Measurements from ENCODE around the gene FAM3B.

FAM3B gene

DNA sequence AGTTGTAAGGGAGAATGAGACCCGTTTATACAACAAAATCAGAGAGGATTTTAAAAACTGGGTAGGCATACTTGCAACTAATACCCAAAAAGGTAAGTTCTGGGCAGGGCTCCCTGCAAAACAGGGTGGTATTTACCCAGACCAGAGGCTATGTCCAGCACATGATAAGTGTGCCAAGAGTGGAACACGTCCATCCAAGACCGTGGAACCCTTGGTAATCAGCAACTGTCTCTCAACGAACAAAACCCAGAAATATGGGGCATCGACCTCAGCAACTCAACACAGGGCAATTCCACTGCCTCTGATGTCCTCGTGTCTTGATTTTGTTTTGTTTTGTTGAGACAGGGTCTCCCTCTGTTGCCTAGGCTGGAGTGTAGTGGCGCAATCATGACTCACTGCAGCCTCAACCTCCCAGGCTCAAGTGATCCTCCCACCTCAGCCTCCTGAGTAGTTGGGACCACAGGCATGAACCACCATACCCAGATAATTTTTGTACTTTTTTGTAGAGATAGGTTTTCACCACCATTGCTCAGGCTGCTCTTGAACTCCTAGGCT lies 82.7 kb downstream of the FAM3B start:
- FAIRE-seq, result no peak

DNA sequence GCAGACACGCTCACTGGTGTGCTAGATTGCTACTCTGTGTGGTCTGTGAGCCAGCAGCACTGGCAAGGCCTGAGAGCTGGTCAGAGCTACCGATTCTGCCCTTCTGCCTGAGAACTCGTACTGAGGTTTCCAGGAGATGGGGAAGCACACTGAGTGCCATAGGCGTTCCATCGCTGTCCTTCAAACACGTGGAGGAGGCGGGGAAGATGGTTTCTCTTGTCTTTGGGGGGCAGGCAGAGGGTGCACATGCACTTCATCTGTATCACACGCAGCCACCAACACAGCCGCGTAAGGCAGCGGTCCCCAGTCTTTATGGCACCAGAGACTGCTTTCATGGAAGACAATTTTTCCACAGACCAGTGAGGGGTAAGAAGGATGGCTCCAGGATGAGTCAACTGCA lies 85.6 kb downstream of the FAM3B start:
- no peak for FAIRE-seq

DNA sequence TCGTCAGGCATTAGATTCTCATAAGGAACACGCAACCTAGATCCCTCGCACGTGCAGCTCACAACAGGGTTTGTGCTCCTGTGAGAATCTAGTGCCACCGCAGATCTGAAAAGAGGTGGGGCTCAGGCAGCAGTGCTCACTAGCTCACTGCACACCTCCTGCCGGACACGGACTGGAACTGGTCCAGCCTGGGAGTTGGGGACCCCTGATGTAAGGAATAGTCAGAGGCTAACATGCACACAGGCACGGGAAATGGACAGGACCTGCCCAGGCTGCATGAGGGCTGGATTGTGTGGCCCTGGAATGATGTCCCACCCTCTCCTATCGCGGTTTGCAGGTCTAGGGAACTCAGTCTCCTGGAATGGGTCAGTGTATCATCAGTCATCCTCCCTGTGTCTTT lies 86.2 kb downstream of the FAM3B start:
- FAIRE-seq, result no peak

DNA sequence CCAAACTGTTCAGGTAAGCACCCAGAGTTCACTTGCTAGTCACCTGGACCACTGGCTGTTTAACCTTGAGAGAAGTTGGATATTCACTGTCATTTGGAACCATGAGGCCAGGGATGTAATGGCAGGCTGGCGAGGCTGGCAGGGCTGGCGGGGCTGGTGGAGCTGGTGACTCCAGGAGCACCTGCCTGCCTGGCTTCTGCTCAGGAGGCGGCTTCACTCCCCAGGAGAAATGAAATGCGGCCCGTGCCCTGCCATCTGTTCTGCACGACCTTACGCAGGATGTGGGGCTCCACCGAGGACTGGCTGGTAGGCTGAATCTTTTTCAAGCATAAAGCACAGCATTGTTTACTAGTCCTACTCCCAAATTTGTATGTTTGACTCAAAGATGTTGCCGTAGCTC lies 86.7 kb downstream of the FAM3B start:
- no peak for FAIRE-seq

DNA sequence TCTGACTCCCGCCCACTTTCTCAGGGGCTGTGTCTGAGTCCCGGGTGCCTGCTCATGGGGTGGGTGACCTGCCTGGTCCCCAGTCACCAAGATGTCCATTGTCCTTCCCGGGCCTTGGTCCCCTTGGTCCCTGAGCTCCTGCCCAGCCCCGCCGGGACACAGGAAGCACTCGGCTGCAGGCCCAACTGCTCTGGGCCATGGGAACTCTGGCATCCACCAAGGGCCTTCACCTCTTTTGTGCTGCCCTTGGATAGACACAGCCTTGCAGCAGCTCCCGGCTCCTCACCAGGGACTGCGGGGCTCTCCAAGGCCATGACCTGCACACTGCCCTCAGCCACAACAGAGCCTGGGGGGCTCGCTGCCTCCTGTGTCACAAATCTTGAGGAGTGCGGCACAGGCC lies 87.4 kb downstream of the FAM3B start:
- FAIRE-seq, result no peak

DNA sequence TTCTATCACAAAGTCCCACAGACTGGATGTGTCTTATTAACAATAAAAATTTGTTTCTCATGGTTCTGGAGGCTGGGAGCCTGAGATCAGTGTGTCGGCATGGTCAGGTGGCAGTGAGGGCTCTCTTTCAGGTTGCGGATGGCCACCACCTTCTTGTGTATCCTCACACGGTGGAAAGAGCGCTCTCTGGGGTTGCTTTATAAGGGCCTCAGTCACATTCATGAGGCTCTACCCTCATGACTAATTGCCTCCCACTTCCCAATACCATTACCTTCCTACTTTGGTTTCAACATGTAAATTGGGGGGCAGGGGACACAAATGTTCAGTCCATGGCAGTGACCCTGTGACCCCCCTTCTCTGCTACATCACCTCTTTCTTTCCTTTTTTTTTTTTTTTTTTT lies 88.7 kb downstream of the FAM3B start:
- no peak for FAIRE-seq

DNA sequence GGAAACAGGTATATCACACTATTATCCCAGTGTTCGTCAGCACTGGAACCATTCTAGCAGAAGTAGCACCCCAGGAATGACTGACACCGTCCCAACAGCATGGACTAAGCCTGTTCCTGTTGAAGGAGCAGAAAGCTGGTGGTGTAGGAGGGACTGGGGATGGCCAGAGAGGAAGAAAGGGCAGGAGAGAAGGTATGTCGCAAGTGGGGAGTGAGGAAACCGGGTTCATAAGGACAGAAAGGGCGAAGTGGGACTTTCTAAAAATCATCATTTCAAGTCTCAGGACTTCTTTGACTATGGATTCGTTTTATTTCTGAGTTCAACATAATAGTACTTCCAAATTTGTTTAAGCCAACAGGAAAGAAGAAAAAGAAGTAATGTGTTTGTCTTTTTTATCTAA lies 89.7 kb downstream of the FAM3B start:
- no peak for FAIRE-seq
